GM12865 (cell line): Measurements from ENCODE around the gene CBLN3.
A peak's percentile ranks its signal among the peaks of the same experiment; 100 is the strongest.

ENCODE experiments used
- DNase-seq: peaks from one replicate; pipeline ENCODE4 v3.0.0; 2010; ENCODE audit warnings: low read depth
- H3K4me3 ChIP-seq: 2 replicates; pipeline ENCODE4 v1.5.1; 2011; ENCODE audit warnings: mild to moderate bottlenecking, low read depth, low read length, control low read depth
- TF ChIP-seq, protein P1 (sequence below): IDR thresholded peaks from 2 replicates; pipeline ENCODE4 v1.5.1; 2011; ENCODE audit warnings: low read length, control low read depth, low read depth, inconsistent platforms; ENCODE audit not compliant: insufficient read depth; ENCODE audit errors: missing control alignments

The CBLN3 gene

DNA sequence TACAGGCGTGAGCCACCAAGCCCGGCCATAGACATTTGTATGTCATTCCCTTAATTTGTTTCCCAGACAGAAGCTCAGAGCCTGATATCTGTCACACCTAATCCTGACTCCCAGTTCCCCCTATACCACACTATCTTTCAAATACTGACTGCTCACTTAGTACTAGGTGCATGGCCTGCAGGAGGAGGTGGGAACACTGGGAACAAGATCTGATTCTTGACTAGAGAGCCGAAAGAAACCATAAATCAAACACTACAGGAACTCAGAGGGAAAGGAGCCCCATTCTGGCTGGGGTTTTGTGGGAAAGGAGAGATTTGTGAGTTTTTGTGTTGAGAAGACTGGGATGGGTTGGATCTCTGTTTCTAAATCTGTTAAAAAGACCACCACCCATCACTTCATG, 5.2 kb upstream of the CBLN3 start:
- TF ChIP-seq, protein P1, sequence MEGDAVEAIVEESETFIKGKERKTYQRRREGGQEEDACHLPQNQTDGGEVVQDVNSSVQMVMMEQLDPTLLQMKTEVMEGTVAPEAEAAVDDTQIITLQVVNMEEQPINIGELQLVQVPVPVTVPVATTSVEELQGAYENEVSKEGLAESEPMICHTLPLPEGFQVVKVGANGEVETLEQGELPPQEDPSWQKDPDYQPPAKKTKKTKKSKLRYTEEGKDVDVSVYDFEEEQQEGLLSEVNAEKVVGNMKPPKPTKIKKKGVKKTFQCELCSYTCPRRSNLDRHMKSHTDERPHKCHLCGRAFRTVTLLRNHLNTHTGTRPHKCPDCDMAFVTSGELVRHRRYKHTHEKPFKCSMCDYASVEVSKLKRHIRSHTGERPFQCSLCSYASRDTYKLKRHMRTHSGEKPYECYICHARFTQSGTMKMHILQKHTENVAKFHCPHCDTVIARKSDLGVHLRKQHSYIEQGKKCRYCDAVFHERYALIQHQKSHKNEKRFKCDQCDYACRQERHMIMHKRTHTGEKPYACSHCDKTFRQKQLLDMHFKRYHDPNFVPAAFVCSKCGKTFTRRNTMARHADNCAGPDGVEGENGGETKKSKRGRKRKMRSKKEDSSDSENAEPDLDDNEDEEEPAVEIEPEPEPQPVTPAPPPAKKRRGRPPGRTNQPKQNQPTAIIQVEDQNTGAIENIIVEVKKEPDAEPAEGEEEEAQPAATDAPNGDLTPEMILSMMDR, result no peak
- no peak for DNase-seq
- no peak overlapping the region for H3K4me3 ChIP-seq

DNA sequence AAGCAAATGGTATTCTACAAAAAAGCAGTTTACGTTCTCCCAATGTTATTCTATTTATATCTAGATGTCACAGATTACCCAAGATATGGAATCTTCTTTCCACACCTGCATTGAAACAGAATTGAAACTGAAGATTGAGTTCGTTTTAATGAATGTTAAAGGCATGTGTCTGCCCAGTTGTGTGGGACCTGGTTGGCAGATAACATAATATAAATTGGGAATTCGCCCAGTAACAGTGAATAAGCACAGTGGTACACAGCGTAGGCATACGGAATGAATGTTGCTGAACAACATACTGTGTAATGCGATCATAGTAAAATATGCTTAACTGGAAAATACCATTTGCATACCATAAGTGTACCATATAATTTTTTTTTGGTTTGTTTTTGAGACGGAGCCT, 4.6 kb upstream of the CBLN3 start:
- no peak overlapping the region for H3K4me3 ChIP-seq
- no peak for DNase-seq
- TF ChIP-seq, protein P1, result no peak

DNA sequence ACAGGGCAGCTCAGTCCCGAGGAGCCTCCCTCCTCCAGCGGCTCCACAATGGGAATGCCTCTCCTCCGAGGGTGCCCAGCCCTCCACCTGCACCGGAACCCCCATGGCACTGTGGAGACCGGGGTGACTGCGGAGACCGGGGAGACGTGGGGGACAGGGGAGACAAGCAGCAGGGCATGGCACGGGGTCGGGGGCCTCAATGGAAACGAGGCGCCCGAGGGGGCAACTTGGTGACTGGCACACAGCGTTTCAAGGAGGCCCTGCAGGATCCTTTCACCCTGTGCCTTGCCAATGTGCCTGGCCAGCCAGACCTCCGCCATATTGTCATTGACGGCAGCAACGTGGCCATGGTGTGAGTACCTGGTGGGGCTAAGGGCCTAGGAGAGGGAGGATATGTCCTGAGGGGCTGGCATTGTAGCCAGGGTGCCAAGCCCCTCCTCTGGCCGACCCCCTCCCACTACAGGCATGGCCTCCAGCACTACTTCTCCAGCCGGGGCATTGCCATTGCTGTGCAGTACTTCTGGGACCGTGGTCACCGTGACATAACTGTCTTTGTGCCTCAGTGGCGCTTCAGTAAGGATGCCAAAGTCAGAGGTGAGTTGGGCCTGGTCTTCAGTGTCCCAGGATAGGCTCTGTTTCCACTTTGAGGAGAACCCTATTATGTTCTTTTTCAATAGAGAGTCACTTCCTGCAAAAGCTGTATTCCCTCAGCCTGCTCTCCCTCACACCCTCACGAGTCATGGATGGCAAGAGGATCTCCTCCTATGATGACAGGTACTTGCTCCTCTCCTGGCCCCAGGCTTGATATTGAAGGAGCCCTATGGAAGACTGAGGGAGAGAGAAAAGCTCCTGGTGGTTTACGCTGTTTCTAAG, 3.0 kb upstream of the CBLN3 start:
- no peak overlapping the region for H3K4me3 ChIP-seq
- DNase-seq, result no peak
- TF ChIP-seq, protein P1, result no peak

DNA sequence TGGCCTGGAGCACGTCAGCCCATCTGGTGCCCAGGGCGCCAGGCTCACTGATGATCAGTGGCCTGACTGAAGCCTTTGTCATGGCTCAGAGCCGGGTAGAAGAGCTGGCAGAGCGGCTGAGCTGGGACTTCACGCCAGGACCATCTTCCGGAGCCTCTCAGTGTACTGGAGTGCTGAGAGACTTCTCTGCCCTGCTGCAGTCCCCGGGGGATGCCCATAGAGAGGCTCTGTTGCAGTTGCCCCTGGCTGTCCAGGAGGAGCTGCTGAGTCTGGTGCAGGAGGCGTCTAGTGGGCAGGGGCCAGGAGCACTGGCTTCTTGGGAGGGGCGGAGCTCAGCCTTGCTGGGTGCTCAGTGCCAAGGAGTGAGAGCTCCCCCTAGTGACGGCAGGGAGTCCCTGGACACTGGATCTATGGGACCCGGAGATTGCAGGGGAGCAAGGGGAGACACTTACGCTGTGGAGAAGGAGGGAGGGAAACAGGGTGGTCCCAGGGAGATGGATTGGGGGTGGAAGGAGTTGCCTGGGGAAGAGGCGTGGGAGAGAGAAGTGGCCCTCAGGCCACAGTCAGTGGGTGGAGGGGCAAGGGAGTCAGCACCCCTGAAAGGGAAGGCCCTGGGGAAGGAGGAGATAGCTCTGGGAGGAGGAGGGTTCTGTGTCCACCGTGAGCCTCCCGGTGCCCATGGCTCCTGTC, 2.2 kb upstream of the CBLN3 start:
- H3K4me3 ChIP-seq, result peak overlapping the region; percentile 66
- TF ChIP-seq, protein P1, result peak; percentile 99
- DNase-seq, result peak; percentile 96

DNA sequence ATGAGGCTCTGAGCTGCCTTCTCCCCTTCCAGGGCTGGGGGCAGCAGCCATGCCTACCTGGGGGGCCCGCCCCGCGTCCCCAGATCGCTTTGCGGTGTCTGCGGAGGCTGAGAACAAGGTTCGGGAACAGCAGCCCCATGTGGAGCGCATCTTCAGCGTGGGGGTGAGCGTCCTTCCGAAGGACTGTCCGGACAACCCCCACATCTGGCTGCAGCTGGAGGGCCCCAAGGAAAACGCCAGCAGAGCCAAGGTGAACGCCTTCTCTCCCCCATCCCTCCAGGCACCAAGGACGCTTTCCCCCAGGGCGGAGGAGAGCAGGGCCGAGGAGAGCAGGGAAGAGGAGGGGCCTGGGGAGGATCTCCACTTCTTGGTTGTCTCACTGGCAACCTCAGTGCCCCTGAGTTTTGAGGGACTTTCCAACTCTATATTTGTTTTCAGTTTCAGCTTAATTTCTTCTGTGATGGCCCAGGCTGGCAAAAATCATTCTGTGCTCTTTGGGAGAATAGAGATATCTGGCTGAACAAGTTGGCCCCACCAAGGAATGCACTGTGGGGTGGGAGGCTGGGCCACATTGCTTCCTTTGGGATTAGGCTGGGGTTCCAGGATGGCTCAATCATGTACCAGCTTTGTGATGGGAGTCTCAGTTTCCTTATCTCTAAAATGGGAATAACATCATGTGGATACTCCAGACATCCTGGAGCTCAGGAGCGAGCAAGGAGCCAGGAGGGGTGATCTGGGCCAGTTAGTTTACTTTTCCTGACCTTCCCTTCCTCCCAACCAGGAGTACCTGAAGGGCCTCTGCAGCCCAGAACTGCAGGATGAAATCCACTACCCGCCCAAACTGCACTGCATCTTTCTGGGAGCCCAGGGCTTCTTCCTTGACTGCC, 1.5 kb upstream of the CBLN3 start:
- TF ChIP-seq, protein P1, result no peak
- DNase-seq, result peak; percentile 85
- H3K4me3 ChIP-seq, result peak overlapping the region; percentile 66

DNA sequence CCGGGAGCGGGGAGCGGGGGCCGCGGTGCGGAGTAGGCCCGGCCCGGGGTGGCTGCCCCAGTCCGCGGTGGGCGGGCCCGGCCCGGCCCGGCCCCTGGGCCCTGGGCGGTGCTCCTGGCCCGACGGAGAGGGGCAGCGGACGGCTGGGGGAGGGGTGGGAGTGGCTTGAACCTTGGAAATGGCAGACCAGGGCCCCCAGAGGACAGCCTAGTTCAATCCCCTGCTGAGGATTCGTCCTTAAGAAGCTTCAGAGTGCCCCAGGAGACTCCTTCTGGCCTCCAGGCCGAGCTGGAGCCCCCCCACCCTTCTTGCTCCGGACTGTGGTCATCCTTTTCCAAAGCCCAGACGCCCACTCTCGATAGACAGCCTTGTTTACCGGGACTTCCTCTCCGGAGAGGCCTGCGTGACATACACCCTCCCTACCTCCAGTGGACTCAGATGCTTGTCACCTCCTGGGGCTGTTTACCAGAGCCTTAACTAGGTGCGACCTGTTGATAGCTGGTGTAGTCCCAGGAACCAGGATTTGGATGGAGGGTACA, 744 bp upstream of the CBLN3 start:
- peak; percentile 78 for DNase-seq
- TF ChIP-seq, protein P1, result no peak
- H3K4me3 ChIP-seq, result peak overlapping the region; percentile 66
